Esophagus (tissue), 2 donors: Measurements from ENCODE around the gene RBM20. TPM values are rescaled to one million over a fixed set of nuclear protein-coding genes. Genes with fewer than 3 reads are reported as not detected.
A peak's percentile ranks its signal among the peaks of the same experiment; 100 is the strongest.

Experiments used
- H3K27ac ChIP-seq, 2 donors: one replicate each; pipeline ENCODE4 v1.5.1; 2013; ENCODE audit warnings: low read depth in 2 of 2, mild to moderate bottlenecking in 2 of 2, inconsistent platforms in 1 of 2, low read length in 1 of 2, moderate library complexity in 1 of 2
- H3K27me3 ChIP-seq, 2 donors: one replicate each; pipeline ENCODE4 v1.6.1; 2013; ENCODE audit warnings: low read length in 2 of 2, control low read depth in 1 of 2, mild to moderate bottlenecking in 1 of 2; ENCODE audit not compliant: insufficient read depth in 2 of 2, control insufficient read depth in 1 of 2
- H3K36me3 ChIP-seq, 2 donors: one replicate each; pipeline ENCODE4 v1.6.1; 2013; ENCODE audit warnings: low read length in 1 of 2; ENCODE audit not compliant: control insufficient read depth in 2 of 2, insufficient read depth in 2 of 2
- H3K4me1 ChIP-seq, 2 donors: one replicate each; pipeline ENCODE4 v1.6.1; 2013; ENCODE audit warnings: low read length in 1 of 2; ENCODE audit not compliant: control insufficient read depth in 2 of 2, insufficient read depth in 2 of 2
- H3K4me3 ChIP-seq, 2 donors: one replicate each; pipeline ENCODE4 v1.5.1; 2013; ENCODE audit warnings: low read length in 2 of 2, mild to moderate bottlenecking in 2 of 2, low read depth in 1 of 2, moderate library complexity in 1 of 2
- H3K9me3 ChIP-seq, 2 donors: one replicate each; pipeline ENCODE4 v1.6.1; 2013; ENCODE audit warnings: mild to moderate bottlenecking in 2 of 2, low read depth in 1 of 2, low read length in 1 of 2, moderate library complexity in 1 of 2; ENCODE audit not compliant: control insufficient read depth in 2 of 2, insufficient read depth in 1 of 2
- WGBS, 2 donors: extraction: QIAGEN DNeasy Blood & Tissue Kit; methylation state at CpG; one replicate each; pipeline ENCODE4 v1.1.7; 2013; 5-methylcytosine and 5-hydroxymethylcytosine counted together
- polyA plus RNA-seq, 2 donors: library from polyadenylated mRNA; stranded (reverse); fragments of 200-250 nt; gene quantifications; one replicate each; pipeline ENCODE4 v1.2.3, GENCODE V29; 2013
- donor health status: healthy with polysubstance abuse.
- donor health status: Bipolar disorder and iron deficiency.

Gene RBM20
- polyA plus RNA-seq, 2 donors, result 2.7 to 7.2 TPM

DNA sequence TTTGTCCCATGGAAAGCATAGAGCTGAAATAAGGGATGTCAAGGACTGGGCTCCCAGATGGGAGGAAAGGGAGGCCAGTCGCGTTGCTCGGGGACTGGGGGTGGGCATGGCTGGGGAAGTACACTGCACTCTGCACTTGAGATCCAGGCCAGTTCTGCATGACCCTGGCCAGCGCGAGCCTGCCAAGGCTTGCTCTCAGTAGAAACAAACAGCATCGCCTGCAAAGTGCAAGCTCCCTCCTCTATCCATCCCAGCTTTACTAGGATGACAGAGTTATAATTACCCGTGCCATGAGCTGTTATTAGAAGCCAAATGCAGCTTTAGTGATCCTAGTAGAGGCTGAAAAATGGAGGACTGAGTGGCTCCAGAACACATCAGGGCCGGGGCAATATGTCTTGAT, 183.7 kb downstream of the RBM20 start:
- no peaks in the 10 kb centered on the region for H3K9me3 ChIP-seq
- peak overlapping the region; percentile 91 to 93 for H3K27ac ChIP-seq
- H3K4me3 ChIP-seq, result no peak overlapping the region
- H3K27me3 ChIP-seq, result no peaks in the 10 kb centered on the region
- WGBS, 2 donors, result 25 to 52% methylated on average over 8 of the region's 8 CpGs
- H3K4me1 ChIP-seq, result peaks cover 13% of the 10 kb centered on the region in 2 donors
- no peaks in the 10 kb centered on the region for H3K36me3 ChIP-seq

DNA sequence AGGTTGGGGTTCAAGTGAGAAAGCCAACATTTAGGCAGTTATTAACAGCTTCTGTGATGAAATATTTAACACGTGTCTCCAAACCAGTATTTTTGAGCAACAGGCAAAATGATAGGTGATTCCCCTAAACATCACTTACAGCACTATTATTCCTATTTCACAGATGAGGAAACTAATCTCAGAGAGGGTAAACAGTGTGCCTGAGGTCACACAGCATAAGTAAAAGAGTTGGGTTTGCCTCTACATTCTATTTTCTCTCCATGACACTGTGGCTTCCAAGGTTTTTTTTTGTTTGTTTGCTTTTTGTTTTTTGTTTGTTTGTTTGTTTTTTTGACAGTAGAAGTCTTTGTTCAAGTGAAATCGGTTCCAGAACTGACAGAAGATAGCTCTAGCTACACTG, 184.4 kb downstream of the RBM20 start:
- Histone ChIP-seq H3K4me1 (peaks cover 10 to 15% of the 10 kb centered on the region in 2 donors), H3K36me3 (no peaks in the 10 kb centered on the region), H3K4me3 (no peak overlapping the region), H3K27ac (peak overlapping the region; percentile 91 to 93), H3K27me3 (no peaks in the 10 kb centered on the region), H3K9me3 (no peaks in the 10 kb centered on the region)
- WGBS, 2 donors, result 40 to 60% methylated on average over 2 of the region's 2 CpGs

DNA sequence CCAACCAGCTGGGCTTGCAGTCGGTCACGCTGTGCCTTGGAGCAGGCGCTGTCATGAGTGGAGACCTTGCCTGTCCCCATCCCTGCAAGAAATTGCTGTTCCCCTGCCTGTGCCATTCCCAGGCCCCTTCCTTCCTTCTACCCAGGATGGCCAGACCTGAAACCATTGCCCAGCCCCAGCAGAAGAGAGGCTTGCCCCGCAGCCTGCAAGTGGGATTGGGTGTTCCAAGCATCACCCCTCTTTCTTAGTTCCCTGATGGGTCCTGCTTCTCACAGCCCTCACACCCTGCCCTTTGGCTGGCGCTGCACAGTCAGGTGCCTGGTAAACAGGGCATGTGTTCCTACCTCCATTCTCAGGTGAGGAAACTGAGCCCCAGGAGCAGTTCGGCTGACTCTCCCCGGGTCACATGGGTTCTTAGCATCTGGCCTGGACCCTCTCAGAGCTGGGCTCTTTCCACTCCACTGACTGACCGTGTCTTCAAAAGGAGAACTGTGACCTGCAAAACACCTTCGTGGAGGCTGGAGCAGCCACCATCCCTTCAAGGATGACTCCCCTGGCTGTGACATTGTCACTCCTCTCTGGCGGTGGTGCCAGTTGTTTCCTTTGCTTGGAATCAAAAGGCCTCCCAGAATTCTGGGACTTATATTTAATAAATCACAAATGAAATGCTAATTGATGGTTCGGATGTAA, 185.7 kb downstream of the RBM20 start:
- 78 to 86% methylated on average over 11 of the region's 11 CpGs for WGBS, 2 donors
- no peaks in the 10 kb centered on the region for H3K27me3 ChIP-seq
- no peak overlapping the region for H3K4me3 ChIP-seq
- no peaks in the 10 kb centered on the region for H3K36me3 ChIP-seq
- H3K4me1 ChIP-seq, result peaks cover 10 to 23% of the 10 kb centered on the region in 2 donors
- H3K27ac ChIP-seq, result peak overlapping the region; percentile 70 to 93
- no peaks in the 10 kb centered on the region for H3K9me3 ChIP-seq

- H3K27me3 ChIP-seq, result no peaks in the 10 kb centered on the region
- H3K9me3 ChIP-seq, result no peaks in the 10 kb centered on the region
- H3K36me3 ChIP-seq, result no peaks in the 10 kb centered on the region
- 68 to 76% methylated on average over 13 of the region's 13 CpGs for WGBS, 2 donors
- peak overlapping the region; percentile 86 to 93 for H3K27ac ChIP-seq
- H3K4me1 ChIP-seq, result peaks cover 18 to 31% of the 10 kb centered on the region in 2 donors
- H3K4me3 ChIP-seq, result no peak overlapping the region
Observed at GRCh38 chr10:110833234-110833940, 189.3 kb downstream of the RBM20 start.

- no peak overlapping the region for H3K4me3 ChIP-seq
- peak overlapping the region; percentile 86 to 93 for H3K27ac ChIP-seq
- 41 to 51% methylated on average over 14 of the region's 14 CpGs for WGBS, 2 donors
- H3K36me3 ChIP-seq, result no peaks in the 10 kb centered on the region
- H3K9me3 ChIP-seq, result no peaks in the 10 kb centered on the region
- peaks cover 15 to 30% of the 10 kb centered on the region in 2 donors for H3K4me1 ChIP-seq
- no peaks in the 10 kb centered on the region for H3K27me3 ChIP-seq
Observed at GRCh38 chr10:110833941-110834628, 189.9 kb downstream of the RBM20 start.

DNA sequence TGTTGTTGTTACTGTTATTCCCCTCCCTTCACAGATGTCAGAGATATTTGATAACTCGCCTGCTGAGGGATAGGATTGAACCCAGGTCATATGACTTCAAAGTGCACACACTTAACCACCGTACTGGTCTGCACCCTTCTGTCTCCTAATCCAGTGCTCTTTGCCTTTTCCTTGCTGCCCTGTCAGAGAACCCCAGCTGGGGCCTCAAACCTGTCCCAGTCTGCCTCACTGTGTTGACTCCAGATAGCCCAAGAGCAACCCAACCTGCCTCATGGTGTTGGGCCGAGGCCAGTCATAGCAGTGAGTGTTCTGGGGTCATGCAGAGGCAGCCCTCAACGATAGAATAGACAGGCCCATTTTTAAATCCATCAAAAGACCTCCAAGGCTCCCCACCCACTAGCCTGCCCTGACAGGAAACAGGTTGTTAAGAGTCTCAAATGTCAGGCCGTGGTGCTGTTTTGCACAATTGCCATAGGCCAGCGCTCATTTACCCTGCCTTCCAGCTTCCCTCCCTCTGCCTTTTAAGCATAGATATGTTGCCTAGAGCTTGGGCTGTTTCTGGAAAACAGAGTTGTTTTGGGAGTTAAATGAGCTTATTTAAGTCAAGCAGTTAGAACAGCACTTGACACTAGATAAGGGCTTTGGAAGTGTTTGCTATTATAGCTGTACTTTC, 190.6 kb downstream of the RBM20 start:
- Histone ChIP-seq H3K27me3 (no peaks in the 10 kb centered on the region), H3K4me1 (peaks cover 8 to 26% of the 10 kb centered on the region in 2 donors), H3K9me3 (no peaks in the 10 kb centered on the region), H3K4me3 (no peak overlapping the region), H3K27ac (peak overlapping the region; percentile 86 to 93), H3K36me3 (no peaks in the 10 kb centered on the region)
- 20 to 24% methylated on average over 6 of the region's 6 CpGs for WGBS, 2 donors

GRCh38 chr10:110835841-110836240, 191.7 kb downstream of the RBM20 start:
- H3K27me3 ChIP-seq, result no peaks in the 10 kb centered on the region
- H3K4me3 ChIP-seq, result peak overlapping the region; percentile 12 to 26
- peak overlapping the region; percentile 85 to 86 for H3K27ac ChIP-seq
- H3K4me1 ChIP-seq, result peaks cover 11 to 30% of the 10 kb centered on the region in 2 donors
- no peaks in the 10 kb centered on the region for H3K36me3 ChIP-seq
- 40 to 53% methylated on average over 7 of the region's 7 CpGs for WGBS, 2 donors
- H3K9me3 ChIP-seq, result no peaks in the 10 kb centered on the region

- H3K4me1 ChIP-seq, result peaks cover 11 to 28% of the 10 kb centered on the region in 2 donors
- no peak overlapping the region for H3K4me3 ChIP-seq
- WGBS, 2 donors, result 35 to 50% methylated on average over 3 of the region's 3 CpGs
Observed at GRCh38 chr10:110836706-110837105, 192.6 kb downstream of the RBM20 start.

DNA sequence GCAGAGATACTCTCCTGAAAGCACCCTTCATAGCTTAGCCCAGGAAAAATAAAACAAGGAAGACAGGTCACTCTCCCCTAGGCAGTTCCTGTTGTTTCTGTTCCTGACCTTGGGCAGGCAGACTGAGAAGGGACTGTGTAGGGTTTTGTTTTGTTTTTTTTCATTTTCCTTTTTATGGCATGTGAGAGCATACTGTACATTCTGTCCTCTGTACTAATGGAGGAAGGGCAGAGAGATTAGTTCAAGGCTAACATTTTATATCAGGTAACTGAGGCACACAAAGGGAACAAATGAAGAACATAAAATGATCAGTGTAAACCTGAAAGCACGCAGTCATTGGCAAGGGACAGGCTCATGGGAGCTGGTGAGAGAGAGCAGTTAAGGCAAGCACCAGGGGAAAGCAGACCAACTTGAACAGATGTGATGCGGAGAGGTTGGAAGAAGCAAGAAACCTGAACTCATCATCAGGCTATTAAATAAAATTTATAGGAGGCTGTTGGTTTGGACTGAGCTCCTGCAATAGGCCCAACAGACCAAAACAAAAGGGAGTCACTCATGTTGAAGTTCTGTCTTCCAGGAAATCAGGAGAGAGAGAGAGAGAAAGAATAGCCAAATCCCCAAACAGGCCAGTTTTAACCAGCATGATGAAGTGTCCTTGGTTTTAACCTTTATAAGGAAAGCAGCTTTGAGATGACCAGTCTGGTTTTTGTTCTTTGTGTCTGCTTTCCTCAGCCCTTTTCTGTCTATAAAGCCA, 193.5 kb downstream of the RBM20 start:
- H3K27ac ChIP-seq, result peak overlapping the region; percentile 83 to 86
- no peaks in the 10 kb centered on the region for H3K27me3 ChIP-seq
- H3K36me3 ChIP-seq, result no peaks in the 10 kb centered on the region
- H3K9me3 ChIP-seq, result no peaks in the 10 kb centered on the region
- peaks cover 13 to 31% of the 10 kb centered on the region in 2 donors for H3K4me1 ChIP-seq
- H3K4me3 ChIP-seq, result no peak overlapping the region
- 71 to 76% methylated on average over 2 of the region's 2 CpGs for WGBS, 2 donors

More at GRCh38 chr10:110836706-110837105, 192.6 kb downstream of the RBM20 start:
- Histone ChIP-seq H3K27me3 (no peaks in the 10 kb centered on the region), H3K9me3 (no peaks in the 10 kb centered on the region), H3K27ac (peak overlapping the region; percentile 83 to 86), H3K36me3 (no peaks in the 10 kb centered on the region)
